ENCODE results near the gene NPRL2.

The NPRL2 gene

GRCh38 chr3:50350527-50351322 lies at the start of gene NPRL2, which contains the start of gene CYB561D2:
Gene NPRL2, minus strand, starts transcription at chr3:50350775. Its CDS starts 123 bp downstream, at chr3:50350652.
Gene CYB561D2, plus strand, starts transcription at chr3:50350862. Its CDS starts 572 bp downstream, at chr3:50351434.
- DNase-seq (ENCODE audit: low read depth, low spot score), result no peak

GRCh38 chr3:50396502-50396901 lies 45.9 kb upstream of the NPRL2 start:
- no peak for DNase-seq (ENCODE audit: low read depth, low spot score)

- DNase-seq (ENCODE audit: low read depth, low spot score), result no peak
Measured at GRCh38 chr3:50395070-50395860, 44.7 kb upstream of the NPRL2 start.

GRCh38 chr3:50393061-50393460 lies 42.5 kb upstream of the NPRL2 start:
- DNase-seq (ENCODE audit: low read depth, low spot score), result no peak

GRCh38 chr3:50392101-50392715 lies 41.6 kb upstream of the NPRL2 start:
- DNase-seq (ENCODE audit: low read depth, low spot score), result no peak

GRCh38 chr3:50390508-50391224 lies 40.1 kb upstream of the NPRL2 start:
- no peak for DNase-seq (ENCODE audit: low read depth, low spot score)

GRCh38 chr3:50389414-50389767 lies 38.8 kb upstream of the NPRL2 start:
- no peak for DNase-seq (ENCODE audit: low read depth, low spot score)

GRCh38 chr3:50388720-50389413 lies 38.3 kb upstream of the NPRL2 start:
- DNase-seq (ENCODE audit: low read depth, low spot score), result no peak

GRCh38 chr3:50388016-50388719 lies 37.6 kb upstream of the NPRL2 start:
- DNase-seq (ENCODE audit: low read depth, low spot score), result no peak

GRCh38 chr3:50385754-50386153 lies 35.2 kb upstream of the NPRL2 start:
- no peak for DNase-seq (ENCODE audit: low read depth, low spot score)

GRCh38 chr3:50383750-50384149 lies 33.2 kb upstream of the NPRL2 start:
- DNase-seq (ENCODE audit: low read depth, low spot score), result no peak

- DNase-seq (ENCODE audit: low read depth, low spot score), result no peak
Measured at GRCh38 chr3:50382722-50383121, 32.1 kb upstream of the NPRL2 start.

- DNase-seq (ENCODE audit: low read depth, low spot score), result no peak
Measured at GRCh38 chr3:50381383-50381782, 30.8 kb upstream of the NPRL2 start.

GRCh38 chr3:50380405-50381085 lies 30.0 kb upstream of the NPRL2 start:
- no peak for DNase-seq (ENCODE audit: low read depth, low spot score)

- DNase-seq (ENCODE audit: low read depth, low spot score), result no peak
Measured at GRCh38 chr3:50378757-50379156, 28.2 kb upstream of the NPRL2 start.

- no peak for DNase-seq (ENCODE audit: low read depth, low spot score)
Measured at GRCh38 chr3:50378024-50378423, 27.4 kb upstream of the NPRL2 start.

- DNase-seq (ENCODE audit: low read depth, low spot score), result no peak
Measured at GRCh38 chr3:50375258-50375931, 24.8 kb upstream of the NPRL2 start.

GRCh38 chr3:50374363-50375257 lies 24.0 kb upstream of the NPRL2 start:
- no peak for DNase-seq (ENCODE audit: low read depth, low spot score)

Measured in iPS DF 19.7 (cell line).